A549 (cell line): ENCODE results near the gene CHST15.

ENCODE experiments used
- PBX3 ChIP-seq: IDR thresholded peaks from 2 replicates; pipeline ENCODE4 v1.6.1; 2012
- POLR2A ChIP-seq: IDR thresholded peaks from 2 replicates; pipeline ENCODE4 v1.6.1; 2012; ENCODE audit warnings: mild to moderate bottlenecking, low read length
- TF ChIP-seq, protein P1 (sequence below): fragments of >200 bp; sonication (Bioruptor Twin); formaldehyde crosslinking; IDR thresholded peaks from 3 replicates; pipeline ENCODE4 v1.5.1; 2016

DNA sequence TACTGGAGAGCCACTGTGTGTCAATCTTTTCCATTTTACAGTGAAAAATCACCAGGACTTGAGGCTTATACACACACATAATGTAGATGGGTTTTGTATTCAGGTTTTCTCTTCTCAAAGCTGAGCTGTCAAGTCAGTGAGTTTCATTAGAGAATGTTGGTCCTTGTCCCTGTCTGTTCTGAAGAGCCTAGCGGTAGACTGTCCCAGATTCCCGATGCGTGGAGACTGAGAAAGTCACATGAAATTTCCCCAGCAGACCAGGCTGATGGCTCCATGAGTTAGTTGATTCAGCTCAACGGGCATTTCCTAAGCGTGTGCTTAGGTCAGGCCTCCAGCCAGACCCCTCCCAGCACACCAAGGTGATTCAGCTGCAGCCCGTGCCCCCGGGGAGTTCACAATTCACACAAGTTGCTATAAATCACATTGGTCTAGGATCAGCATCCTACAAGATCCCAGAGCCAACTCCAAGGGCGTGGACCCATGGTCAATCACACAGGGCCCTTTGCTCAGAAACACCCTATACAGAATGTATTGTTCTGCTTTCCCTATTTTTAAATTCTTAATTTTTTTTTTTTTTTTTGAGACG lies 17.2 kb downstream of the CHST15 start:
- TF ChIP-seq POLR2A (no peak), PBX3 (no peak)
- TF ChIP-seq, protein P1, sequence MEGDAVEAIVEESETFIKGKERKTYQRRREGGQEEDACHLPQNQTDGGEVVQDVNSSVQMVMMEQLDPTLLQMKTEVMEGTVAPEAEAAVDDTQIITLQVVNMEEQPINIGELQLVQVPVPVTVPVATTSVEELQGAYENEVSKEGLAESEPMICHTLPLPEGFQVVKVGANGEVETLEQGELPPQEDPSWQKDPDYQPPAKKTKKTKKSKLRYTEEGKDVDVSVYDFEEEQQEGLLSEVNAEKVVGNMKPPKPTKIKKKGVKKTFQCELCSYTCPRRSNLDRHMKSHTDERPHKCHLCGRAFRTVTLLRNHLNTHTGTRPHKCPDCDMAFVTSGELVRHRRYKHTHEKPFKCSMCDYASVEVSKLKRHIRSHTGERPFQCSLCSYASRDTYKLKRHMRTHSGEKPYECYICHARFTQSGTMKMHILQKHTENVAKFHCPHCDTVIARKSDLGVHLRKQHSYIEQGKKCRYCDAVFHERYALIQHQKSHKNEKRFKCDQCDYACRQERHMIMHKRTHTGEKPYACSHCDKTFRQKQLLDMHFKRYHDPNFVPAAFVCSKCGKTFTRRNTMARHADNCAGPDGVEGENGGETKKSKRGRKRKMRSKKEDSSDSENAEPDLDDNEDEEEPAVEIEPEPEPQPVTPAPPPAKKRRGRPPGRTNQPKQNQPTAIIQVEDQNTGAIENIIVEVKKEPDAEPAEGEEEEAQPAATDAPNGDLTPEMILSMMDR, result no peak
